ENCODE measurements around the gene SDHC.

The SDHC gene

GRCh38 chr1:161314201-161314981 lies at the start of gene SDHC:
Gene SDHC, plus strand, starts transcription at chr1:161314381. Its CDS starts 25 bp downstream, at chr1:161314406.
- DNase-seq: peak; percentile 92

- DNase-seq: no peak
These were observed 48.9 kb upstream of the SDHC start for GRCh38 chr1:161265305-161265704.

GRCh38 chr1:161266202-161266601 lies 48.0 kb upstream of the SDHC start:
- no peak for DNase-seq

- no peak for DNase-seq
These were observed 47.3 kb upstream of the SDHC start for GRCh38 chr1:161266836-161267235.

GRCh38 chr1:161267321-161267720 lies 46.9 kb upstream of the SDHC start:
- no peak for DNase-seq

- no peak for DNase-seq
These were observed 40.8 kb upstream of the SDHC start for GRCh38 chr1:161273402-161273801.

- DNase-seq: no peak
These were observed 39.3 kb upstream of the SDHC start for GRCh38 chr1:161274874-161275273.

GRCh38 chr1:161282991-161283390 lies 31.2 kb upstream of the SDHC start:
- DNase-seq: no peak

- DNase-seq: no peak
These were observed 29.1 kb upstream of the SDHC start for GRCh38 chr1:161285113-161285512.

- no peak for DNase-seq
These were observed 28.7 kb upstream of the SDHC start for GRCh38 chr1:161285521-161285920.

GRCh38 chr1:161287482-161288054 lies 26.6 kb upstream of the SDHC start:
- no peak for DNase-seq

GRCh38 chr1:161290779-161291178 lies 23.4 kb upstream of the SDHC start:
- DNase-seq: no peak

GRCh38 chr1:161297415-161297814 lies 16.8 kb upstream of the SDHC start:
- DNase-seq: no peak

GRCh38 chr1:161298116-161298515 lies 16.1 kb upstream of the SDHC start:
- no peak for DNase-seq

- DNase-seq: no peak
These were observed 14.8 kb upstream of the SDHC start for GRCh38 chr1:161299347-161299746.

- DNase-seq: no peak
These were observed 13.7 kb upstream of the SDHC start for GRCh38 chr1:161300478-161300877.

GRCh38 chr1:161304927-161305866 lies 9.0 kb upstream of the SDHC start:
- DNase-seq: no peak

- peak; percentile 95 for DNase-seq
These were observed 8.2 kb upstream of the SDHC start for GRCh38 chr1:161305867-161306519.

- DNase-seq: no peak
These were observed 6.9 kb upstream of the SDHC start for GRCh38 chr1:161307230-161307768.

- no peak for DNase-seq
These were observed 6.1 kb upstream of the SDHC start for GRCh38 chr1:161307892-161308638.

- DNase-seq: no peak
These were observed 4.3 kb upstream of the SDHC start, which contains the start of gene MPZ for GRCh38 chr1:161309868-161310267. Gene MPZ, minus strand, starts transcription at chr1:161309968. Its CDS starts 63 bp downstream, at chr1:161309905.

Data from CD4-positive, alpha-beta T cell treated with Interleukin-17A for 4 hours (primary cell).